ENCODE data around the gene CDAN1.

- TF ChIP-seq CTCF (conservative IDR thresholded peaks at IDR 0.05; ENCODE audit: low read length) (no peak), EZH2phosphoT487 (IDR thresholded peaks at IDR 0.05; ENCODE audit: borderline replicate concordance) (no peak)
Observed at GRCh38 chr15:42728560-42728959, 8.4 kb downstream of the CDAN1 start.
